CD4-positive, alpha-beta T cell (primary cell): ENCODE measurements around the gene TTC39A. TPM values are rescaled to one million over a fixed set of nuclear protein-coding genes. Genes with fewer than 3 reads are reported as not detected.

Experiments used
- ATAC-seq: fragments of 200-7000 bp; cut with Tn5 transposase; one replicate; pipeline ENCODE4 v1.10.0; 2022; ENCODE audit warnings: mild to moderate bottlenecking; ENCODE audit not compliant: poor library complexity
- CTCF ChIA-PET: fragments of 350-600 bp; sonication (Branson Sonifier 250); formaldehyde crosslinking; loops from one replicate; lab custom pipeline; 2021; ENCODE audit warnings: antibody characterized with exemption, inconsistent platforms; lab: Charles Lee
- POLR2A ChIA-PET: fragments of 350-600 bp; sonication (Branson Sonifier 250); formaldehyde crosslinking; loops from one replicate; lab custom pipeline; 2021; ENCODE audit warnings: antibody characterized with exemption, inconsistent platforms; lab: Charles Lee
- DNase-seq, 14 experiments: peaks; one replicate each; pipeline ENCODE4 v3.0.0-alpha.2; 2013 to 2020; ENCODE audit warnings: mixed read lengths in 2 of 14
- H3K27ac ChIP-seq, 2 donors: one replicate each; pipeline versions ENCODE4 v1.5.1 to v1.7.0; 2013; ENCODE audit warnings: low read length in 2 of 2, low read depth in 1 of 2, mild to moderate bottlenecking in 1 of 2
- H3K27me3 ChIP-seq, 2 experiments: 1 replicate in 1 of 2; 2 replicates in 1 of 2; pipeline versions ENCODE4 v1.6.1 to v1.7.0; 2013; ENCODE audit warnings: low read length in 2 of 2, control low read depth in 1 of 2, mild to moderate bottlenecking in 1 of 2, moderate library complexity in 1 of 2; ENCODE audit not compliant: insufficient read depth in 2 of 2, control insufficient read depth in 1 of 2
- H3K36me3 ChIP-seq: one replicate; pipeline ENCODE4 v1.6.1; 2013; ENCODE audit warnings: low read length, control low read depth; ENCODE audit not compliant: insufficient read depth
- H3K4me1 ChIP-seq: one replicate; pipeline ENCODE4 v1.6.1; 2013; ENCODE audit warnings: low read length, control low read depth; ENCODE audit not compliant: insufficient read depth
- H3K4me3 ChIP-seq: one replicate; pipeline ENCODE4 v1.5.1; 2013; ENCODE audit warnings: mild to moderate bottlenecking, low read length, moderate library complexity
- H3K9me3 ChIP-seq, 2 experiments: 1 replicate in 1 of 2; 2 replicates in 1 of 2; pipeline versions ENCODE4 v1.6.1 to v1.7.0; 2013; ENCODE audit warnings: low read length in 2 of 2, mild to moderate bottlenecking in 2 of 2, control low read depth in 1 of 2, moderate library complexity in 1 of 2; ENCODE audit not compliant: control insufficient read depth in 1 of 2, insufficient read depth in 1 of 2
- H3K27ac Mint-ChIP-seq: one replicate; pipeline ENCODE4 v1.8.0; 2020; ENCODE audit warnings: mixed read lengths
- H3K27me3 Mint-ChIP-seq: one replicate; pipeline ENCODE4 v1.8.0; 2021; ENCODE audit warnings: mixed read lengths
- H3K36me3 Mint-ChIP-seq: one replicate; pipeline ENCODE4 v1.8.0; 2021; ENCODE audit warnings: low read depth, mixed read lengths
- H3K4me1 Mint-ChIP-seq: one replicate; pipeline ENCODE4 v1.8.0; 2021; ENCODE audit warnings: low read depth, mixed read lengths
- H3K4me3 Mint-ChIP-seq: one replicate; pipeline ENCODE4 v1.8.0; 2020; ENCODE audit warnings: mild to moderate bottlenecking, mixed read lengths
- H3K9me3 Mint-ChIP-seq: one replicate; pipeline ENCODE4 v1.8.0; 2020; ENCODE audit warnings: mixed read lengths
- CTCF ChIP-seq: fragments of 200-600 bp; IDR thresholded peaks from one replicate; pipeline ENCODE4 v1.8.0; 2022; ENCODE audit warnings: antibody characterized with exemption, mild to moderate bottlenecking
- intact Hi-C, 2 experiments: fragments of 100-400 bp; cut with DNase I in 1 of 2; cut with micrococcal nuclease in 1 of 2; formaldehyde crosslinking; loops; one replicate each; pipeline versions ENCODE4 v1.15.1 to v1.9.0; 2023 to 2025; cut with DNase I, micrococcal nuclease
- total RNA-seq, 174 experiments: library from RNA in 2 of 174; stranded (reverse) in 2 of 174; gene quantifications; one replicate each; pipeline ENCODE4 v1.2.3 and lab custom pipeline; 2021 to 2026

The TTC39A gene
- total RNA-seq, 2 experiments from 2014 or later: not detected

- H3K27me3 Mint-ChIP-seq: no peaks in the 10 kb centered on the region
- no peak overlapping the region for H3K27ac Mint-ChIP-seq
- ATAC-seq (no peak), DNase-seq (no peak)
- H3K9me3 Mint-ChIP-seq: no peaks in the 10 kb centered on the region
- peaks cover 65% of the 10 kb centered on the region for H3K36me3 Mint-ChIP-seq
- no peak overlapping the region for H3K27ac ChIP-seq
- H3K36me3 ChIP-seq: peaks cover 30% of the 10 kb centered on the region
- TF ChIP-seq CTCF: no peak
- H3K27me3 ChIP-seq: no peaks in the 10 kb centered on the region
- no peak overlapping the region for H3K4me3 Mint-ChIP-seq
- no peak overlapping the region for H3K4me3 ChIP-seq
- H3K4me1 ChIP-seq: no peaks in the 10 kb centered on the region
- intact Hi-C loops: loop anchor here in 1 of 2 experiments (5.0 kb wide), 1 partner anchor 37 kb away; the partner anchor contains the start of gene RNF11
- ChIA-PET POLR2A (no interaction called here), CTCF (no interaction called here)
- H3K4me1 Mint-ChIP-seq: no peaks in the 10 kb centered on the region
- no peaks in the 10 kb centered on the region for H3K9me3 ChIP-seq
These were observed 55.7 kb downstream of the TTC39A start for GRCh38 chr1:51274676-51275075.

- peaks cover 6% of the 10 kb centered on the region for H3K4me1 Mint-ChIP-seq
- Histone ChIP-seq H3K4me1 (no peaks in the 10 kb centered on the region), H3K4me3 (no peak overlapping the region), H3K27me3 (no peaks in the 10 kb centered on the region), H3K9me3 (no peaks in the 10 kb centered on the region), H3K36me3 (peaks cover 32% of the 10 kb centered on the region), H3K27ac (no peak overlapping the region)
- no peak for TF ChIP-seq CTCF
- no peak for ATAC-seq
- ChIA-PET CTCF (no interaction called here), POLR2A (no interaction called here)
- intact Hi-C loops: loop anchor here in 1 of 2 experiments (5.0 kb wide), 1 partner anchor 36 kb away; the partner anchor contains the start of gene RNF11
- no peak overlapping the region for H3K4me3 Mint-ChIP-seq
- H3K27ac Mint-ChIP-seq: no peak overlapping the region
- H3K36me3 Mint-ChIP-seq: peaks cover 81% of the 10 kb centered on the region
- no peak for DNase-seq
- H3K27me3 Mint-ChIP-seq: no peaks in the 10 kb centered on the region
- no peaks in the 10 kb centered on the region for H3K9me3 Mint-ChIP-seq
These were observed 57.4 kb downstream of the TTC39A start for GRCh38 chr1:51272916-51273315.

DNA sequence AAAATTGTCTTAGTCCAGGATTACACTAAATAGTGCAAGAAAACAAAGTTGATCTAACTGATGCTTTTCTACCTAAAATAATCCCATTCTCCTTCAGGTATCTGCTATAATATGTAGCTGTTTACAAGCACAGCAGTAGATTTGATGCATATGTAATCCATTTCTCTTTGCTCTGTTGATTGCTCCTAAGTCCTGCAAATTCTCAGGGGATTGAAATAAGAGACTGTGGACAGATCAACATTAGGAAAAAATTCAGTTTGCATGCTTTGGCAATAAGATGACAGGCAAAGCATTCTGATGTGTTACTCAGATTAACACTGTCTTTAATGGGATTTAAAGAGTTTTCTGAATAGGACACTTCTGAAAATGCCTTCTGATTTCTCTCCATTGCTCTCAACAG is 59.6 kb downstream of the TTC39A start:
- Mint-ChIP-seq H3K27me3 (no peaks in the 10 kb centered on the region), H3K4me1 (peaks cover 28% of the 10 kb centered on the region), H3K9me3 (no peaks in the 10 kb centered on the region), H3K4me3 (no peak overlapping the region), H3K36me3 (peaks cover 71% of the 10 kb centered on the region), H3K27ac (no peak overlapping the region)
- ATAC-seq (no peak), DNase-seq (no peak)
- no peak for TF ChIP-seq CTCF
- Histone ChIP-seq H3K4me1 (peaks cover 18% of the 10 kb centered on the region), H3K27me3 (no peaks in the 10 kb centered on the region), H3K4me3 (no peak overlapping the region), H3K9me3 (no peaks in the 10 kb centered on the region), H3K27ac (no peak overlapping the region), H3K36me3 (peaks cover 30% of the 10 kb centered on the region)
- CTCF ChIA-PET: no interaction called here
- POLR2A ChIA-PET: no interaction called here
- intact Hi-C loops: loop anchor here in 1 of 2 experiments (5.0 kb wide), 1 partner anchor 33 kb away; the partner anchor contains the start of gene RNF11
